ENCODE data around the gene FGFRL1.

GRCh38 chr4:1022051-1022738 lies 10.8 kb downstream of the FGFRL1 start:
- TF ChIP-seq POLR2A (IDR thresholded peaks at IDR 0.05) (no peak), POLR2AphosphoS5 (IDR thresholded peaks at IDR 0.05) (no peak), CTCF (IDR thresholded peaks at IDR 0.05) (no peak), EP300 (IDR thresholded peaks at IDR 0.05; ENCODE audit: low read depth) (no peak)
